ENCODE results near the gene STKLD1. TPM values are rescaled to one million over a fixed set of nuclear protein-coding genes. Genes with fewer than 3 reads are reported as not detected.
A peak's percentile ranks its signal among the peaks of the same experiment; 100 is the strongest.

STKLD1 gene
- total RNA-seq, 1 donor from 2014 or later: 0.62 TPM

GRCh38 chr9:133401588-133401987 is 25.4 kb downstream of the STKLD1 start:
- intact Hi-C loops (cut with DNase I): loop anchor here (10.0 kb wide), 1 partner anchor 323 kb away; no protein-coding TSS in a partner anchor
- no peak for DNase-seq (ENCODE audit: low spot score)

- DNase-seq (ENCODE audit: low spot score): no peak
- intact Hi-C loops (cut with DNase I): loop anchor here (10.0 kb wide), 1 partner anchor 322 kb away; no protein-coding TSS in a partner anchor
These were observed 26.5 kb downstream of the STKLD1 start for GRCh38 chr9:133402689-133403088.

GRCh38 chr9:133403766-133404453 is 27.7 kb downstream of the STKLD1 start:
- intact Hi-C loops (cut with DNase I): loop anchor here (10.0 kb wide), 1 partner anchor 321 kb away; no protein-coding TSS in a partner anchor
- DNase-seq (ENCODE audit: low spot score): no peak

- DNase-seq (ENCODE audit: low spot score): no peak
These were observed 28.4 kb downstream of the STKLD1 start for GRCh38 chr9:133404454-133405002.

DNA sequence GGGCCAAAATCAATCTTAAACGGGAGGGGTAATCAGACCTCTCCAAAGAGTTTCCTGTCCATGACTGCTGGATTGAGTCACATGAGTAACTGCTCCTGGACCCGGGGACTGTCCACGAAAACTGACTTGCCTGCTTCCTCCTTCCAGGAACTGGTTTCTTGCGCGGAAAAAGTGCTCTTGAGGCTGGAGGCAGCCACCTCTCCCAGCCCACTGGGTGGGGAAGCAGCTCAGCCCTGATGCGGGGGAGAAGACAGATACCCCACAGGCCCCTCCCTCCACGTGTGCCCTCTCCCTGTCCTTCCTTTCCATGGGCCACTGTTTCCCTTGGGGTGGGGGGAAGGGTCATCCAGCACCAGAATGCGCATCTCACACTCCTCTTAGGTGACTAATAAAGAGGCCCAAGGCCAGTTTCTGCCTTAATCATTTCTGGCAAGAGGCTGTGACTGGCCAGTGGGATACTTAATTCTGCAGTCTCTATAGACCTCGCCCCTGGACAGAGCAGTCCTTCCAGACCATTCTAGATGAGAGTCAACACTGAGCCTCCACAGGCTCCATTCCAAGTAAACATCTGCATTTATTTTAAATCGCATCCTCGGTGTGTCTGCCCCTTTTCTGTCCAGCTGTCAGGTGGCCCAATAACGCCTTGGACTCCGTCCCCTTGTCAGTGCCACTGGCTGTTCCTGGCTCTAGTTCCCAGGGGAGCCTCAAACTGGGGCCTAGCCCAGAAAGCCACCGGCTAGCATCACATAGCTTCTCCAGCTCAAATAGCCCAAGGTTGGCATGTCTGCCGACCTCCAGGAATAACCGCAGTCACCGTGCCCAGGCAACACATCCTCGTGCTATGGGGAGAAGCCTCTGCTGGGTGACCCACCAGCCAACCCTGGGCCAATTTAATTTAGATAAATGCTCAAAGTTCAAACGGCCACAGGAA is 29.6 kb downstream of the STKLD1 start:
- intact Hi-C loops (cut with DNase I): loop anchor here (1.0 to 10.0 kb wide), 2 partner anchors 81 to 319 kb away; no protein-coding TSS in a partner anchor
- no peak for DNase-seq (ENCODE audit: low spot score)

More at GRCh38 chr9:133404454-133405002, 28.4 kb downstream of the STKLD1 start:
- intact Hi-C loops (cut with DNase I): loop anchor here (10.0 kb wide), 1 partner anchor 320 kb away; no protein-coding TSS in a partner anchor

DNA sequence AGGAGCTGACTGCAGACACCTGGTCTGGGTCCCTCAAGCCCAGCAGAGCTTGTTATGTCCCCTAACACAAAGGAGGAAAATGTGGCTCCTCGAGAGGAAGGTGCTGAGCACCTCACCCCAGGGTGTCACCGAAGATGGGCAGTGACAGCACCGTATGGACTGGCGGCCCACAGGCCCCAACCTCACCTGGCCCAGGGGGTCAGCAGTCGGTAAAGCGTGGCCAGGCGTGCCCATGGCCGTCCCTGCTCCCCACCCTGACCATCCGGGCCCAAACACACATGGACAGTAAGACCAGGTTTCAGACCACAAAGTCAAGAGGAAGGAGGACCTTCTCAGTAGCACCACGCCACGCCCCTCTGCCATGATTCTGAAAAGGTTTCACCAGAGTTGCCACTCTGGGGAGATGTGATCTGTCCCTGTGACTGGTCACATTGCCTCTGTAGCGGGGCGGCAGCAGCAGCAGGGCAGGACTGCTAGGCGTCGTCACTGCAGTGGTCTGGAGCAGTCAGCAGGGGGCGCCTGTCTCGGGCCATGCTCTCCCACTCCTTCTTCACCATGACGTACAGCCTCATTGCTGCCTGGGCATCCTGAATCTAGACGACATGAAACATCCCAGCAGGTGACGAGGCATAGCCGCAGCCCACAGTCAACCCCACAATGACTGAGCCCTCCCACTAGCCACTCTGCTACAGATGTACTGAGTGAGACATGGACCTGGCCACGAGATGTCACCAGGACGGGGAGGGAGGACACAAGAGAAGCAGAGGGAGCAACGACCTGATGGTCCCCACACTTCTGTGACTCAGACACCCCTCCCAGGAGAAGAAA is 30.5 kb downstream of the STKLD1 start:
- DNase-seq (ENCODE audit: low spot score): peak; percentile 87
- intact Hi-C loops (cut with DNase I): loop anchor here (1.0 to 10.0 kb wide), 2 partner anchors 80 to 318 kb away; no protein-coding TSS in a partner anchor

- intact Hi-C loops (cut with DNase I): loop anchor here (10.0 kb wide), 1 partner anchor 317 kb away; no protein-coding TSS in a partner anchor
- no peak for DNase-seq (ENCODE audit: low spot score)
These were observed 31.9 kb downstream of the STKLD1 start for GRCh38 chr9:133408042-133408441.

DNA sequence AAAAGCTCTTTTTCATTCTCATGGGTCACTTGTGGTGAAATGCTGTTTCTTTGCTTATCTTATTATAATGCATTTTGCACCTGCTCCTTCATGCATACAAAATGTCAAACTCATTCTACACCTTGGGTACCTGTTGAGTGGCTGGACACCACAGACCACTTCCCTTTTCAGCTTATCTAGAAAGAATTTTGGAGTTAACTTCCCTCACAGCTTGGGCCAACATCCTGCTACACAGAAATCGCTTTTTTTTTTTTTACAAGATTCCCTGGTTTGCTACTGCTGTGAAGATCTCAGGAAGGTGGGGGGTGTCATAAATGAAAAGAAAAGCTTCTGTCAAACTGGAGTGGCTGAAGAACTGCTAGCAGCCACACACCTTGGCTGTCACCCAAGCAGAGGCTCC is 39.0 kb downstream of the STKLD1 start:
- DNase-seq (ENCODE audit: low spot score): no peak
- intact Hi-C loops (cut with DNase I): loop anchor here (5.0 kb wide), 3 partner anchors 42 to 78 kb away; partner anchors contain the start of genes CACFD1 and SURF6

DNA sequence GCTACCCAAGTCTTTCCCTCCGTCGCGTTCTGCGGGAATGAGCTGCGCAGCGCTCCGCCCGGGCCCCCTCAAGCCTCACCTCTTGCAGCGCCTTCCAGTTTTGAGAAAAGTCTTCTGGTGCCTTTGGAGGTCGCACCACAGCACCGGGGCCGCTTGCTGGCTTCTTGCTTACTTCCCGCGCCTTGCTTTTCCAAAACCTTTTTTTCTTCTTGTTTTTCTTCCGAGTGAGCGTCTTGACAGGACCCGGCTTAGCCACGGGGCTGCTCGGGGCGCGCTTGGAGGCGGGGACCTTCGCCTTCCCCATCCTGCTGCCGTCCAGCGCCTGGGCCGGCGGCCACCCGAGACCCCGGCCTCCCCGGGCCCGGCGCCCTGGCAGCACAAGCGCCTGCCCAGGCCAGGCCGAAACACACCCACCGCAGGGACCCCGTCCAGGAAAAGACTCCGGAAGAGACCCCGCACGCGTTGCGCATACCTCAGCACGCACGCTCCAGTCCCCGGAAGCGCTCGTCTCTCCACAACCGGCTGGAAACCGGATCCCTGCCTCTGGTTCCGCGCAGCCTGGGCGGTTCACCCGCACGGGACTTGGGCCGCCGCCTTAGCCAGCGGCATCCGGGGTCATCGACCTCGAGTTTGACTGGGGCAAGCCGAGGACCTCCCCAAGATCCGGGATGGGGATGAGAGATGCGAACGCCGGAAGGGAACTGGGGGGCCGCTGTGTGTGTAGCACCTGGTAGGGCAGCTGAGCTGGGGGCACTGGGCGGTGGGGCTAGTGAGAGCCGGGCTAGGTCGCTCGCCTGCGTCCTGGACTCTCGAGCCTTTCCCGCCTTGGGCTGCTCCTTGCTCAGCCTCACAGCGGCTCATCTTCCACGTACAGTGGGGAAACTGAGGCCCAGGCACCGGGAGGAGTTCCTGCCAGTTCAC is 41.6 kb downstream of the STKLD1 start, which contains the start of gene REXO4:
REXO4 (minus strand) TSS at position 470 of the 921 bp plus-strand sequence; CDS start at position 304, 166 bp downstream.
- intact Hi-C loops (cut with DNase I): loop anchor here (5.0 kb wide), 3 partner anchors 40 to 80 kb away; partner anchors contain the start of genes CACFD1 and SURF6
- DNase-seq (ENCODE audit: low spot score): peak; percentile 86

GRCh38 chr9:133419005-133419404 is 42.8 kb downstream of the STKLD1 start:
- intact Hi-C loops (cut with DNase I): loop anchor here (5.0 kb wide), 3 partner anchors 38 to 82 kb away; partner anchors contain the start of genes CACFD1 and SURF6
- DNase-seq (ENCODE audit: low spot score): no peak

GRCh38 chr9:133420392-133420827 is 44.2 kb downstream of the STKLD1 start:
- intact Hi-C loops (cut with DNase I): loop anchor here (5.0 kb wide), 1 partner anchor 57 kb away; the partner anchor contains the start of gene SLC2A6
- DNase-seq (ENCODE audit: low spot score): no peak

GRCh38 chr9:133421615-133422542 is 45.7 kb downstream of the STKLD1 start, which contains the start of gene ADAMTS13:
TSS of gene ADAMTS13 (plus strand) at chr9:133422367. CDS start at chr9:133422444, 77 bp downstream.
- intact Hi-C loops (cut with DNase I): loop anchor here (5.0 kb wide), 1 partner anchor 55 kb away; the partner anchor contains the start of gene SLC2A6

DNA sequence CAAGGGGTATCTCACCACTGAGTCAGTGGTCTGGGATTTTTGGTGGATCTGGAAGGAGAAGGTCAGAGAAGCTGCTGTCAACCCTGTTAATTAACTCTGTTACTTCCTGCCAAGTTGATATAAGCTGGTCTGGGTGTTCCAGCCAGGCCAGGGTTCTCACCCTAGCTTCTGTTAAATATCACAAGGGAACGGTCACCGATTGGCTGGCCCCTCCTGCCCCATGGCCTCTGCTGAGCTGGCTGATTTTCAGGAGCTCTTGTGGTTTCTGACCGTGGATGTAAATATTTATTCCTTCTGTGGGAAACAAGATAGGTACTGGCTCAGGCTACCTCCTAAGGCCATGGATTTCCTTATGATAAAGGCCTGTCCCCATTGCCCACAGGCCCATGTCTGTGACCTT is 47.0 kb downstream of the STKLD1 start:
- DNase-seq (ENCODE audit: low spot score): no peak
- intact Hi-C loops (cut with DNase I): loop anchor here (5.0 kb wide), 1 partner anchor 54 kb away; the partner anchor contains the start of gene SLC2A6

More at GRCh38 chr9:133421615-133422542, 45.7 kb downstream of the STKLD1 start, which contains the start of gene ADAMTS13:
- no peak for DNase-seq (ENCODE audit: low spot score)

DNA sequence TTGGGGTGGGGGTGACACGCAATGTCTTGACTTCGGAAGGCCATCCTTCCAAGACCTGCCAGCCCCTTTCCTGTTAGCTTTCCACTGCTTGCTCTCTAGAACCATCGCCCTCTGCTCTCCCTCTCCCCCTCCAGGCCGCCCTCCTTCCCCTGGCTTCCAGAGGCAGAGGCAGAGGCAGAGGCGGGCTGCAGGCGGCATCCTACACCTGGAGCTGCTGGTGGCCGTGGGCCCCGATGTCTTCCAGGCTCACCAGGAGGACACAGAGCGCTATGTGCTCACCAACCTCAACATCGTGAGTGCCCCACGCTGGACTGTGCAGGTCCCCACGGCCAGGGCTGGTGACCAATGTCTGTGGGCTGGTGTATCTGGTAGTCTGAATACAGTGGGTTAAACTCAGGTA is 48.0 kb downstream of the STKLD1 start:
- DNase-seq (ENCODE audit: low spot score): no peak
- intact Hi-C loops (cut with DNase I): loop anchor here (5.0 kb wide), 1 partner anchor 53 kb away; the partner anchor contains the start of gene SLC2A6

GRCh38 chr9:133425049-133425632 is 49.0 kb downstream of the STKLD1 start:
- intact Hi-C loops (cut with DNase I): no loop called here
- no peak for DNase-seq (ENCODE audit: low spot score)
